Measurements from ENCODE around the gene APOM.

APOM gene

DNA sequence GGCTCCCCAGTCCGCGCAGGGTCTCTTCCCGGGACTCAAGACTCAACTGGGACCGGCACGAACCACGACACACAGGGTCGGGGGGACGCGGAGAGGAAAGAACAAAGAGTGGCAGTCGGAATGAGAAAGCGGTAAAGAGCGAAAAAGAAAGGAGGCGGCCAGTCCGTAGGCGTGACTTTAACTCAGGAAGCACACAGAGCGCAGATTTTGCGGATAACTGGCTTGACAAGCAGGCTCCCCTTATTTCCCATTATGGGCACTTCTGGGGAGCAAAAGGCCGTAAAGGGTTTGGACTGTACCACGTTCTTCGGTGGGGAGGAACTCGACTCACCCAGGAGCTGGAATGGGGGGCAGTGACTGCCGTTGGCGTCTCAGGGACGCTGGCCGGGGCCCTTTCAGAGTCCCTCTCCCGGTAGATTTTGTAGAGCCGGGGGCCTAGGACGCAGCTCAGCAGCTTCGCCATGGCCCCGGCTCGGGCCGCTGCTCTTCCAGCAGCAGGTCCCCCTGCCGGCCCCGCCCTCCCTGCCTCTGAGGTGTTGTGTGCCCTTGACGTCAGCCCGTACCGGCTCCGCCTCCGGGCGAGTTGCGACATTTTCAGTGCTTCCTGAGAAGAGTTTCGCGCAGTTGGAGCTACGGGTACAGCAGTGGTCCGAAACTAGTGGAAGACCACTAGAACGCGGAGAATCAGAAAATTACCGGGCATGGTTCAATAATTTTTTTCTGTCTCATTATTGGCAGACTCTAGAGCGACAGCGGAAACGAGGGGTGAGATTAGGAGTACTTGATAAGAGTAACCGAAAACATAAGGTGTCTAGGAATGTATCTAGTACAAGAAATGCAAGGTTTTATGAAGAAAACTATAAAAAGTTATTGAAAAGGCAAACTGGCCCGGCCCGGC is 47.4 kb downstream of the APOM start, which contains the start of gene ABHD16A (continued):
- TF ChIP-seq, protein P1, sequence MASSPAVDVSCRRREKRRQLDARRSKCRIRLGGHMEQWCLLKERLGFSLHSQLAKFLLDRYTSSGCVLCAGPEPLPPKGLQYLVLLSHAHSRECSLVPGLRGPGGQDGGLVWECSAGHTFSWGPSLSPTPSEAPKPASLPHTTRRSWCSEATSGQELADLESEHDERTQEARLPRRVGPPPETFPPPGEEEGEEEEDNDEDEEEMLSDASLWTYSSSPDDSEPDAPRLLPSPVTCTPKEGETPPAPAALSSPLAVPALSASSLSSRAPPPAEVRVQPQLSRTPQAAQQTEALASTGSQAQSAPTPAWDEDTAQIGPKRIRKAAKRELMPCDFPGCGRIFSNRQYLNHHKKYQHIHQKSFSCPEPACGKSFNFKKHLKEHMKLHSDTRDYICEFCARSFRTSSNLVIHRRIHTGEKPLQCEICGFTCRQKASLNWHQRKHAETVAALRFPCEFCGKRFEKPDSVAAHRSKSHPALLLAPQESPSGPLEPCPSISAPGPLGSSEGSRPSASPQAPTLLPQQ (tag by site-specific recombination; IDR thresholded peaks at IDR 0.05): no peak
- TF ChIP-seq ZNF211 (tag by site-specific recombination; IDR thresholded peaks at IDR 0.05; ENCODE audit: low read depth) (no peak), ZNF416 (tag by site-specific recombination; IDR thresholded peaks at IDR 0.05) (no peak), GFI1B (tag by site-specific recombination; IDR thresholded peaks at IDR 0.05) (no peak), SP7 (tag by site-specific recombination; IDR thresholded peaks at IDR 0.05) (peak; percentile 75), GLI4 (tag by site-specific recombination; IDR thresholded peaks at IDR 0.05) (no peak), ZNF629 (tag by site-specific recombination; IDR thresholded peaks at IDR 0.05) (peak; percentile 97), ZBTB20 (tag by site-specific recombination; IDR thresholded peaks at IDR 0.05) (peak; percentile 92), ZXDB (tag by site-specific recombination; IDR thresholded peaks at IDR 0.05) (peak; percentile 76; the same call in 1 of the 2 replicates), FEZF1 (tag by site-specific recombination; IDR thresholded peaks at IDR 0.05) (no peak), ZBTB7A (tag by site-specific recombination; IDR thresholded peaks at IDR 0.05; ENCODE audit: low read depth) (no peak), ZNF404 (tag by site-specific recombination; IDR thresholded peaks at IDR 0.05) (no peak)
- TF ChIP-seq, protein P2, sequence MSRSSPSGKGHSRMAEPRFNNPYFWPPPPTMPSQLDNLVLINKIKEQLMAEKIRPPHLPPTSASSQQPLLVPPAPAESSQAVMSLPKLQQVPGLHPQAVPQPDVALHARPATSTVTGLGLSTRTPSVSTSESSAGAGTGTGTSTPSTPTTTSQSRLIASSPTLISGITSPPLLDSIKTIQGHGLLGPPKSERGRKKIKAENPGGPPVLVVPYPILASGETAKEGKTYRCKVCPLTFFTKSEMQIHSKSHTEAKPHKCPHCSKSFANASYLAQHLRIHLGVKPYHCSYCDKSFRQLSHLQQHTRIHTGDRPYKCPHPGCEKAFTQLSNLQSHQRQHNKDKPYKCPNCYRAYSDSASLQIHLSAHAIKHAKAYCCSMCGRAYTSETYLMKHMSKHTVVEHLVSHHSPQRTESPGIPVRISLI (tag by site-specific recombination; IDR thresholded peaks at IDR 0.05): no peak
- TF ChIP-seq, protein P3, sequence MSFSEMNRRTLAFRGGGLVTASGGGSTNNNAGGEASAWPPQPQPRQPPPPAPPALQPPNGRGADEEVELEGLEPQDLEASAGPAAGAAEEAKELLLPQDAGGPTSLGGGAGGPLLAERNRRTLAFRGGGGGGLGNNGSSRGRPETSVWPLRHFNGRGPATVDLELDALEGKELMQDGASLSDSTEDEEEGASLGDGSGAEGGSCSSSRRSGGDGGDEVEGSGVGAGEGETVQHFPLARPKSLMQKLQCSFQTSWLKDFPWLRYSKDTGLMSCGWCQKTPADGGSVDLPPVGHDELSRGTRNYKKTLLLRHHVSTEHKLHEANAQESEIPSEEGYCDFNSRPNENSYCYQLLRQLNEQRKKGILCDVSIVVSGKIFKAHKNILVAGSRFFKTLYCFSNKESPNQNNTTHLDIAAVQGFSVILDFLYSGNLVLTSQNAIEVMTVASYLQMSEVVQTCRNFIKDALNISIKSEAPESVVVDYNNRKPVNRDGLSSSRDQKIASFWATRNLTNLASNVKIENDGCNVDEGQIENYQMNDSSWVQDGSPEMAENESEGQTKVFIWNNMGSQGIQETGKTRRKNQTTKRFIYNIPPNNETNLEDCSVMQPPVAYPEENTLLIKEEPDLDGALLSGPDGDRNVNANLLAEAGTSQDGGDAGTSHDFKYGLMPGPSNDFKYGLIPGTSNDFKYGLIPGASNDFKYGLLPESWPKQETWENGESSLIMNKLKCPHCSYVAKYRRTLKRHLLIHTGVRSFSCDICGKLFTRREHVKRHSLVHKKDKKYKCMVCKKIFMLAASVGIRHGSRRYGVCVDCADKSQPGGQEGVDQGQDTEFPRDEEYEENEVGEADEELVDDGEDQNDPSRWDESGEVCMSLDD (tag by site-specific recombination; IDR thresholded peaks at IDR 0.05): 0 out of 2 replicates have a peak, but pooled peaks have one; percentile 39
- TF ChIP-seq, protein P4, sequence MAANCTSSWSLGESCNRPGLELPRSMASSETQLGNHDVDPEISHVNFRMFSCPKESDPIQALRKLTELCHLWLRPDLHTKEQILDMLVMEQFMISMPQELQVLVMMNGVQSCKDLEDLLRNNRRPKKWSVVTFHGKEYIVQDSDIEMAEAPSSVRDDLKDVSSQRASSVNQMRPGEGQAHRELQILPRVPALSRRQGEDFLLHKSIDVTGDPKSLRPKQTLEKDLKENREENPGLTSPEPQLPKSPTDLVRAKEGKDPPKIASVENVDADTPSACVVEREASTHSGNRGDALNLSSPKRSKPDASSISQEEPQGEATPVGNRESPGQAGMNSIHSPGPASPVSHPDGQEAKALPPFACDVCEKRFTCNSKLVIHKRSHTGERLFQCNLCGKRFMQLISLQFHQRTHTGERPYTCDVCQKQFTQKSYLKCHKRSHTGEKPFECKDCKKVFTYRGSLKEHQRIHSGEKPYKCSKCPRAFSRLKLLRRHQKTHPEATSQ (tag by site-specific recombination; IDR thresholded peaks at IDR 0.05): peak; percentile 67; the same call in 1 of the 2 replicates
- TF ChIP-seq, protein P5, sequence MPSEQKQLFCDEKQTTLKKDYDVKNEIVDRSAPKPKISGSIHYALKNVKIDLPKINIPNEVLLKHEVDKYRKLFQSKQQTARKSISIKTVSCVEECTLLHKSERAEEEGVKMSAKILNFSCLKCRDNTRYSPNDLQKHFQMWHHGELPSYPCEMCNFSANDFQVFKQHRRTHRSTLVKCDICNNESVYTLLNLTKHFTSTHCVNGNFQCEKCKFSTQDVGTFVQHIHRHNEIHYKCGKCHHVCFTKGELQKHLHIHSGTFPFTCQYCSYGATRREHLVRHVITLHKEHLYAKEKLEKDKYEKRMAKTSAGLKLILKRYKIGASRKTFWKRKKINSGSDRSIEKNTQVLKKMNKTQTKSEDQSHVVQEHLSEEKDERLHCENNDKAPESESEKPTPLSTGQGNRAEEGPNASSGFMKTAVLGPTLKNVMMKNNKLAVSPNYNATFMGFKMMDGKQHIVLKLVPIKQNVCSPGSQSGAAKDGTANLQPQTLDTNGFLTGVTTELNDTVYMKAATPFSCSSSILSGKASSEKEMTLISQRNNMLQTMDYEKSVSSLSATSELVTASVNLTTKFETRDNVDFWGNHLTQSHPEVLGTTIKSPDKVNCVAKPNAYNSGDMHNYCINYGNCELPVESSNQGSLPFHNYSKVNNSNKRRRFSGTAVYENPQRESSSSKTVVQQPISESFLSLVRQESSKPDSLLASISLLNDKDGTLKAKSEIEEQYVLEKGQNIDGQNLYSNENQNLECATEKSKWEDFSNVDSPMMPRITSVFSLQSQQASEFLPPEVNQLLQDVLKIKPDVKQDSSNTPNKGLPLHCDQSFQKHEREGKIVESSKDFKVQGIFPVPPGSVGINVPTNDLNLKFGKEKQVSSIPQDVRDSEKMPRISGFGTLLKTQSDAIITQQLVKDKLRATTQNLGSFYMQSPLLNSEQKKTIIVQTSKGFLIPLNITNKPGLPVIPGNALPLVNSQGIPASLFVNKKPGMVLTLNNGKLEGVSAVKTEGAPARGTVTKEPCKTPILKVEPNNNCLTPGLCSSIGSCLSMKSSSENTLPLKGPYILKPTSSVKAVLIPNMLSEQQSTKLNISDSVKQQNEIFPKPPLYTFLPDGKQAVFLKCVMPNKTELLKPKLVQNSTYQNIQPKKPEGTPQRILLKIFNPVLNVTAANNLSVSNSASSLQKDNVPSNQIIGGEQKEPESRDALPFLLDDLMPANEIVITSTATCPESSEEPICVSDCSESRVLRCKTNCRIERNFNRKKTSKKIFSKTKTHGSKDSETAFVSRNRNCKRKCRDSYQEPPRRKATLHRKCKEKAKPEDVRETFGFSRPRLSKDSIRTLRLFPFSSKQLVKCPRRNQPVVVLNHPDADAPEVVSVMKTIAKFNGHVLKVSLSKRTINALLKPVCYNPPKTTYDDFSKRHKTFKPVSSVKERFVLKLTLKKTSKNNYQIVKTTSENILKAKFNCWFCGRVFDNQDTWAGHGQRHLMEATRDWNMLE (tag by site-specific recombination; conservative IDR thresholded peaks at IDR 0.05; ENCODE audit: low read depth): peak; percentile 45; the same call in 1 of the 2 replicates
- TF ChIP-seq, protein P6, sequence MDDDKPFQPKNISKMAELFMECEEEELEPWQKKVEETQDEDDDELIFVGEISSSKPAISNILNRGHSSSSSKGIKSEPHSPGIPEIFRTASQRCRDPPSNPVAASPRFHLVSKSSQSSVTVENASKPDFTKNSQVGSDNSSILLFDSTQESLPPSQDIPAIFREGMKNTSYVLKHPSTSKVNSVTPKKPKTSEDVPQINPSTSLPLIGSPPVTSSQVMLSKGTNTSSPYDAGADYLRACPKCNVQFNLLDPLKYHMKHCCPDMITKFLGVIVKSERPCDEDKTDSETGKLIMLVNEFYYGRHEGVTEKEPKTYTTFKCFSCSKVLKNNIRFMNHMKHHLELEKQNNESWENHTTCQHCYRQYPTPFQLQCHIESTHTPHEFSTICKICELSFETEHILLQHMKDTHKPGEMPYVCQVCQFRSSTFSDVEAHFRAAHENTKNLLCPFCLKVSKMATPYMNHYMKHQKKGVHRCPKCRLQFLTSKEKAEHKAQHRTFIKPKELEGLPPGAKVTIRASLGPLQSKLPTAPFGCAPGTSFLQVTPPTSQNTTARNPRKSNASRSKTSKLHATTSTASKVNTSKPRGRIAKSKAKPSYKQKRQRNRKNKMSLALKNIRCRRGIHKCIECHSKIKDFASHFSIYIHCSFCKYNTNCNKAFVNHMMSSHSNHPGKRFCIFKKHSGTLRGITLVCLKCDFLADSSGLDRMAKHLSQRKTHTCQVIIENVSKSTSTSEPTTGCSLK (tag by site-specific recombination; IDR thresholded peaks at IDR 0.05): no peak
- TF ChIP-seq, protein P7, sequence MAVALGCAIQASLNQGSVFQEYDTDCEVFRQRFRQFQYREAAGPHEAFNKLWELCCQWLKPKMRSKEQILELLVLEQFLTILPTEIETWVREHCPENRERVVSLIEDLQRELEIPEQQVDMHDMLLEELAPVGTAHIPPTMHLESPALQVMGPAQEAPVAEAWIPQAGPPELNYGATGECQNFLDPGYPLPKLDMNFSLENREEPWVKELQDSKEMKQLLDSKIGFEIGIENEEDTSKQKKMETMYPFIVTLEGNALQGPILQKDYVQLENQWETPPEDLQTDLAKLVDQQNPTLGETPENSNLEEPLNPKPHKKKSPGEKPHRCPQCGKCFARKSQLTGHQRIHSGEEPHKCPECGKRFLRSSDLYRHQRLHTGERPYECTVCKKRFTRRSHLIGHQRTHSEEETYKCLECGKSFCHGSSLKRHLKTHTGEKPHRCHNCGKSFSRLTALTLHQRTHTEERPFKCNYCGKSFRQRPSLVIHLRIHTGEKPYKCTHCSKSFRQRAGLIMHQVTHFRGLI (tag by site-specific recombination; IDR thresholded peaks at IDR 0.05): no peak
- TF ChIP-seq, protein P8, sequence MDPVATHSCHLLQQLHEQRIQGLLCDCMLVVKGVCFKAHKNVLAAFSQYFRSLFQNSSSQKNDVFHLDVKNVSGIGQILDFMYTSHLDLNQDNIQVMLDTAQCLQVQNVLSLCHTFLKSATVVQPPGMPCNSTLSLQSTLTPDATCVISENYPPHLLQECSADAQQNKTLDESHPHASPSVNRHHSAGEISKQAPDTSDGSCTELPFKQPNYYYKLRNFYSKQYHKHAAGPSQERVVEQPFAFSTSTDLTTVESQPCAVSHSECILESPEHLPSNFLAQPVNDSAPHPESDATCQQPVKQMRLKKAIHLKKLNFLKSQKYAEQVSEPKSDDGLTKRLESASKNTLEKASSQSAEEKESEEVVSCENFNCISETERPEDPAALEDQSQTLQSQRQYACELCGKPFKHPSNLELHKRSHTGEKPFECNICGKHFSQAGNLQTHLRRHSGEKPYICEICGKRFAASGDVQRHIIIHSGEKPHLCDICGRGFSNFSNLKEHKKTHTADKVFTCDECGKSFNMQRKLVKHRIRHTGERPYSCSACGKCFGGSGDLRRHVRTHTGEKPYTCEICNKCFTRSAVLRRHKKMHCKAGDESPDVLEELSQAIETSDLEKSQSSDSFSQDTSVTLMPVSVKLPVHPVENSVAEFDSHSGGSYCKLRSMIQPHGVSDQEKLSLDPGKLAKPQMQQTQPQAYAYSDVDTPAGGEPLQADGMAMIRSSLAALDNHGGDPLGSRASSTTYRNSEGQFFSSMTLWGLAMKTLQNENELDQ (tag by site-specific recombination; IDR thresholded peaks at IDR 0.05; ENCODE audit: low read depth): no peak

All from HEK293 (cell line).